Measurements from ENCODE around the gene LRP6. TPM values are rescaled to one million over a fixed set of nuclear protein-coding genes. Genes with fewer than 3 reads are reported as not detected.

Gene LRP6
- polyA plus RNA-seq, 1 experiment, result 18.4 TPM

- CTCF ChIA-PET, result interaction anchor here (0.9 kb wide), 1 partner anchor 17 kb away, joined by 3 read pairs; no protein-coding TSS in a partner anchor
- POLR2A ChIA-PET, result no interaction called here
- TF ChIP-seq CTCF (IDR thresholded peaks at IDR 0.05; ENCODE audit: low read depth, low read length), result no peak
- H3K27ac ChIP-seq (ENCODE audit: low read depth, low read length), result no peak overlapping the region
- H3K4me3 ChIP-seq (ENCODE audit: low read depth, low read length), result no peak overlapping the region
- no peaks in the 10 kb centered on the region for H3K27me3 ChIP-seq (ENCODE audit: control insufficient read depth, insufficient read depth, low read length)
- DNase-seq (ENCODE audit: low read depth, low spot score), result no peak
- H3K9me3 ChIP-seq (ENCODE audit: control insufficient read depth, insufficient read depth, low read length), result no peaks in the 10 kb centered on the region; the same call in 1 of the 2 replicates
These were observed 34.3 kb upstream of the LRP6 start for GRCh38 chr12:12301122-12301521.

GRCh38 chr12:12297201-12297830, 30.5 kb upstream of the LRP6 start:
- POLR2A ChIA-PET, result no interaction called here
- TF ChIP-seq CTCF (IDR thresholded peaks at IDR 0.05; ENCODE audit: low read depth, low read length), result no peak
- Histone ChIP-seq H3K27me3 (ENCODE audit: control insufficient read depth, insufficient read depth, low read length) (no peaks in the 10 kb centered on the region), H3K27ac (ENCODE audit: low read depth, low read length) (no peak overlapping the region), H3K4me3 (ENCODE audit: low read depth, low read length) (no peak overlapping the region), H3K9me3 (ENCODE audit: control insufficient read depth, insufficient read depth, low read length) (no peaks in the 10 kb centered on the region)
- no peak for DNase-seq (ENCODE audit: low read depth, low spot score)
- CTCF ChIA-PET, result no interaction called here

- H3K9me3 ChIP-seq (ENCODE audit: control insufficient read depth, insufficient read depth, low read length), result no peaks in the 10 kb centered on the region
- no peak for DNase-seq (ENCODE audit: low read depth, low spot score)
- CTCF ChIA-PET, result no interaction called here
- H3K4me3 ChIP-seq (ENCODE audit: low read depth, low read length), result no peak overlapping the region
- H3K27ac ChIP-seq (ENCODE audit: low read depth, low read length), result no peak overlapping the region
- H3K27me3 ChIP-seq (ENCODE audit: control insufficient read depth, insufficient read depth, low read length), result no peaks in the 10 kb centered on the region
- POLR2A ChIA-PET, result no interaction called here
- no peak for TF ChIP-seq CTCF (IDR thresholded peaks at IDR 0.05; ENCODE audit: low read depth, low read length)
These were observed 27.6 kb upstream of the LRP6 start for GRCh38 chr12:12294215-12295005.

- H3K27me3 ChIP-seq (ENCODE audit: control insufficient read depth, insufficient read depth, low read length), result no peaks in the 10 kb centered on the region
- ChIA-PET CTCF (no interaction called here), POLR2A (no interaction called here)
- H3K27ac ChIP-seq (ENCODE audit: low read depth, low read length), result no peak overlapping the region
- no peak for DNase-seq (ENCODE audit: low read depth, low spot score)
- H3K9me3 ChIP-seq (ENCODE audit: control insufficient read depth, insufficient read depth, low read length), result no peaks in the 10 kb centered on the region
- no peak overlapping the region for H3K4me3 ChIP-seq (ENCODE audit: low read depth, low read length)
- no peak for TF ChIP-seq CTCF (IDR thresholded peaks at IDR 0.05; ENCODE audit: low read depth, low read length)
These were observed 23.4 kb upstream of the LRP6 start for GRCh38 chr12:12290206-12290605.

- POLR2A ChIA-PET, result no interaction called here
- CTCF ChIA-PET, result no interaction called here
- Histone ChIP-seq H3K9me3 (ENCODE audit: control insufficient read depth, insufficient read depth, low read length) (no peaks in the 10 kb centered on the region), H3K27ac (ENCODE audit: low read depth, low read length) (no peak overlapping the region), H3K4me3 (ENCODE audit: low read depth, low read length) (no peak overlapping the region), H3K27me3 (ENCODE audit: control insufficient read depth, insufficient read depth, low read length) (no peaks in the 10 kb centered on the region)
- TF ChIP-seq CTCF (IDR thresholded peaks at IDR 0.05; ENCODE audit: low read depth, low read length), result no peak
- no peak for DNase-seq (ENCODE audit: low read depth, low spot score)
These were observed 19.6 kb upstream of the LRP6 start for GRCh38 chr12:12286441-12286840.
